GM12891 (cell line): ENCODE results near the gene TAS1R1.

Experiments
- POLR2A ChIP-seq: IDR thresholded peaks from 2 replicates; pipeline ENCODE4 v1.6.1; 2011; ENCODE audit warnings: low read depth, low read length, control low read depth
- POLR2AphosphoS5 ChIP-seq: IDR thresholded peaks from 2 replicates; pipeline ENCODE4 v1.6.1; 2011; ENCODE audit warnings: low read depth, low read length, control low read depth
- POU2F2 ChIP-seq: IDR thresholded peaks from 2 replicates; pipeline ENCODE4 v1.6.1; 2011; ENCODE audit warnings: low read depth, mild to moderate bottlenecking, control low read depth, low read length, moderate library complexity
- SPI1 ChIP-seq: IDR thresholded peaks from 2 replicates; pipeline ENCODE4 v1.6.1; 2011; ENCODE audit warnings: low read depth, low read length, control low read depth
- TAF1 ChIP-seq: IDR thresholded peaks from 2 replicates; pipeline ENCODE4 v1.6.1; 2011; ENCODE audit warnings: low read depth, low read length, control low read depth

GRCh38 chr1:6517435-6517851 lies 37.7 kb upstream of the TAS1R1 start:
- TF ChIP-seq TAF1 (no peak), POLR2A (no peak), POLR2AphosphoS5 (no peak), POU2F2 (no peak), SPI1 (no peak)
